Neural cell (in vitro differentiated cells): ENCODE data around the gene RBM4. TPM values are rescaled to one million over a fixed set of nuclear protein-coding genes. Genes with fewer than 3 reads are reported as not detected.
"Not testable (repeated sequence)": the region's sequence is repeated elsewhere in the genome, so short reads cannot be mapped to it uniquely, and the experiment has no call there.

Experiments
- H2AFZ ChIP-seq: fragments of 200-600, 300-800 bp; sonication (generic), shearing (Covaris generic); 2 replicates; pipeline ENCODE4 v1.6.0; 2014; ENCODE audit warnings: low read depth, mild to moderate bottlenecking, antibody characterized with exemption, low read length, moderate library complexity
- H3F3A ChIP-seq: fragments of 200-600 bp; shearing (Covaris generic); 2 replicates; pipeline ENCODE4 v1.6.1; 2016; ENCODE audit warnings: mild to moderate bottlenecking, moderate library complexity, mixed read lengths, antibody characterized with exemption, low read length; ENCODE audit not compliant: insufficient read depth, poor library complexity, severe bottlenecking
- H3K27ac ChIP-seq: fragments of 200-600, 300-800 bp; sonication (generic), shearing (Covaris generic); 2 replicates; pipeline ENCODE4 v1.5.1; 2014; ENCODE audit warnings: mild to moderate bottlenecking, low read length, moderate library complexity
- H3K27me3 ChIP-seq: fragments of 300-800, 200-600 bp; sonication (generic), shearing (Covaris generic); 2 replicates; pipeline ENCODE4 v1.6.0; 2014; ENCODE audit warnings: mild to moderate bottlenecking, low read depth, low read length, moderate library complexity; ENCODE audit not compliant: insufficient read depth
- H3K36me3 ChIP-seq: fragments of 300-800, 200-600 bp; sonication (generic), shearing (Covaris generic); 2 replicates; pipeline ENCODE4 v1.5.1; 2014; ENCODE audit warnings: mild to moderate bottlenecking, antibody characterized with exemption, low read length, moderate library complexity; ENCODE audit not compliant: insufficient read depth
- H3K4me2 ChIP-seq: fragments of 300-800, 200-600 bp; sonication (generic), shearing (Covaris generic); 2 replicates; pipeline ENCODE4 v1.6.0; 2014; ENCODE audit warnings: mild to moderate bottlenecking, low read length
- H3K4me3 ChIP-seq: fragments of 300-800, 200-600 bp; sonication (generic), shearing (Covaris generic); 2 replicates; pipeline ENCODE4 v1.5.1; 2014; ENCODE audit warnings: mild to moderate bottlenecking, low read length, moderate library complexity
- H3K79me2 ChIP-seq: fragments of 200-600 bp; shearing (Covaris generic); replicated peaks from 2 replicates; pipeline ENCODE4 v1.6.0; 2014; ENCODE audit warnings: mild to moderate bottlenecking, low read length, moderate library complexity; ENCODE audit not compliant: insufficient read depth
- H3K9ac ChIP-seq: fragments of 300-800, 200-600 bp; sonication (generic), shearing (Covaris generic); 2 replicates; pipeline ENCODE4 v1.6.1; 2016; ENCODE audit warnings: mild to moderate bottlenecking, low read length, mixed read lengths
- H3K9me2 ChIP-seq: fragments of 200-600 bp; shearing (Covaris generic); 2 replicates; pipeline ENCODE4 v1.6.1; 2016; ENCODE audit warnings: mild to moderate bottlenecking, low read length, mixed read lengths; ENCODE audit not compliant: insufficient read depth
- H3K9me3 ChIP-seq: fragments of 200-600, 300-800 bp; sonication (generic), shearing (Covaris generic); 2 replicates; pipeline ENCODE4 v1.6.1; 2016; ENCODE audit warnings: mild to moderate bottlenecking, mixed run types, low read length, moderate library complexity, mixed read lengths
- H4K20me1 ChIP-seq: fragments of 200-600 bp; shearing (Covaris generic); 2 replicates; pipeline ENCODE4 v1.6.1; 2016; ENCODE audit warnings: mild to moderate bottlenecking, mixed run types; ENCODE audit not compliant: insufficient read depth
- EP300 ChIP-seq: fragments of 450-650 bp; conservative IDR thresholded peaks from 2 replicates; pipeline ENCODE4 v1.6.1; 2014; ENCODE audit warnings: antibody characterized with exemption, mild to moderate bottlenecking, moderate library complexity; ENCODE audit not compliant: poor library complexity, severe bottlenecking
- EZH2 ChIP-seq: fragments of 200-600, 300-800 bp; shearing (Covaris generic), sonication (generic); IDR thresholded peaks from 2 replicates; pipeline ENCODE4 v1.6.1; 2014; ENCODE audit warnings: antibody characterized with exemption, low read length, borderline replicate concordance, mild to moderate bottlenecking; ENCODE audit not compliant: insufficient read depth, poor library complexity, severe bottlenecking
- MXI1 ChIP-seq: fragments of 450-650 bp; conservative IDR thresholded peaks from 2 replicates; pipeline ENCODE4 v1.6.1; 2014; ENCODE audit warnings: antibody characterized with exemption, mild to moderate bottlenecking; ENCODE audit not compliant: poor library complexity, severe bottlenecking
- RAD21 ChIP-seq: fragments of 450-650 bp; conservative IDR thresholded peaks from 2 replicates; pipeline ENCODE4 v1.6.1; 2014; ENCODE audit warnings: antibody characterized with exemption, mild to moderate bottlenecking, moderate library complexity
- SMC3 ChIP-seq: fragments of 450-650 bp; conservative IDR thresholded peaks from 2 replicates; pipeline ENCODE4 v1.6.1; 2014; ENCODE audit warnings: antibody characterized with exemption, mild to moderate bottlenecking, moderate library complexity; ENCODE audit not compliant: poor library complexity
- TAF1 ChIP-seq: IDR thresholded peaks from 2 replicates; pipeline ENCODE4 v1.6.1; 2012; ENCODE audit warnings: low read depth
- polyA plus RNA-seq: library from polyadenylated mRNA; depleted of rRNA; stranded (reverse); fragments of >200 nt; gene quantifications from 2 replicates; pipeline ENCODE4 v1.2.3, GENCODE V29; 2014
- TF ChIP-seq, protein P1 (sequence below): IDR thresholded peaks from 2 replicates; pipeline ENCODE4 v1.6.1; 2012; ENCODE audit warnings: borderline replicate concordance
- TF ChIP-seq, protein P2 (sequence below): fragments of 450-650 bp; IDR thresholded peaks from 2 replicates; pipeline ENCODE4 v1.5.1; 2014; ENCODE audit warnings: antibody characterized with exemption, mild to moderate bottlenecking, moderate library complexity; ENCODE audit not compliant: poor library complexity, severe bottlenecking

Gene RBM4
- polyA plus RNA-seq, 1 donor from 2014 or later = 456 TPM

DNA sequence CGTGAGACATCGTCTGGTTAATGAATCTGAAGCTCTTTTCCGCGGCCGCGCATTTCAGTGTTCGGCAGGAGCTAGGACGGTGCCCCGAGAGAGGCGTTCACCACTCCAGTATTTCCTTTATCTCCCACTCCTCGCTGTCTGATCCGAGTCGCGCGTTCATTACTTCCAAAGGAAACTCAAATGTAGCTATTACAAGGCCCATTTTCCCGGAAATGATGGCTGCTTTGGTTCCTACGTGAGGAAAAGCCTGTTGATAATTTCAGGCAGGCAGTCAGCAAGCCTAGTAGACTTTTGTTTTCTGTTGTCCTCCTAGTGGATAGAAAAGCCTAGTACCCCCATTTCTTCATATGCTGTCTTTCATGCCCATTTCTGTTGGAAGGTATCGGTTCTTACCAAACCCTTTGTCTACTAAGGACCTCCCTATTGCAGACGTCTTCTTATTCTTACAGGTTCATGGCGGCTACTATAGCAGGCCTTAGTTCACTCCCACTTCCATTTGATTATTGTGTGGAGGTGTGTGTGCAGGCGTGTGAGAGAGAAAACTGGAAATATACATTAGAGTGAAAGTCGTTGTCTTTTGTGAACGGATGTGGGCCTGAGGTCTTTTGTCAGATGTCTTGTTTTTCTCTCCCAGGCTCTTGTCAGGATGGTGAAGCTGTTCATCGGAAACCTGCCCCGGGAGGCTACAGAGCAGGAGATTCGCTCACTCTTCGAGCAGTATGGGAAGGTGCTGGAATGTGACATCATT, 737 bp downstream of the RBM4 start:
- Histone ChIP-seq H3K4me2 (peak overlapping the region; percentile 83), H3K9me3 (no peaks in the 10 kb centered on the region), H3K36me3 (peaks cover 17% of the 10 kb centered on the region), H3K4me3 (peak overlapping the region; percentile 75), H3K27ac (peak overlapping the region; percentile 97), H3K79me2 (peaks cover 65% of the 10 kb centered on the region), H4K20me1 (peaks cover 44% of the 10 kb centered on the region), H3F3A (peaks cover 8% of the 10 kb centered on the region), H3K9ac (peak overlapping the region; percentile 92), H3K9me2 (no peaks in the 10 kb centered on the region), H2AFZ (no peak overlapping the region), H3K27me3 (no peaks in the 10 kb centered on the region)
- TF ChIP-seq RAD21 (peak; percentile 8), EP300 (no peak), EZH2 (no peak), TAF1 (no peak), SMC3 (peak; percentile 4), MXI1 (no peak)
- TF ChIP-seq, protein P1, sequence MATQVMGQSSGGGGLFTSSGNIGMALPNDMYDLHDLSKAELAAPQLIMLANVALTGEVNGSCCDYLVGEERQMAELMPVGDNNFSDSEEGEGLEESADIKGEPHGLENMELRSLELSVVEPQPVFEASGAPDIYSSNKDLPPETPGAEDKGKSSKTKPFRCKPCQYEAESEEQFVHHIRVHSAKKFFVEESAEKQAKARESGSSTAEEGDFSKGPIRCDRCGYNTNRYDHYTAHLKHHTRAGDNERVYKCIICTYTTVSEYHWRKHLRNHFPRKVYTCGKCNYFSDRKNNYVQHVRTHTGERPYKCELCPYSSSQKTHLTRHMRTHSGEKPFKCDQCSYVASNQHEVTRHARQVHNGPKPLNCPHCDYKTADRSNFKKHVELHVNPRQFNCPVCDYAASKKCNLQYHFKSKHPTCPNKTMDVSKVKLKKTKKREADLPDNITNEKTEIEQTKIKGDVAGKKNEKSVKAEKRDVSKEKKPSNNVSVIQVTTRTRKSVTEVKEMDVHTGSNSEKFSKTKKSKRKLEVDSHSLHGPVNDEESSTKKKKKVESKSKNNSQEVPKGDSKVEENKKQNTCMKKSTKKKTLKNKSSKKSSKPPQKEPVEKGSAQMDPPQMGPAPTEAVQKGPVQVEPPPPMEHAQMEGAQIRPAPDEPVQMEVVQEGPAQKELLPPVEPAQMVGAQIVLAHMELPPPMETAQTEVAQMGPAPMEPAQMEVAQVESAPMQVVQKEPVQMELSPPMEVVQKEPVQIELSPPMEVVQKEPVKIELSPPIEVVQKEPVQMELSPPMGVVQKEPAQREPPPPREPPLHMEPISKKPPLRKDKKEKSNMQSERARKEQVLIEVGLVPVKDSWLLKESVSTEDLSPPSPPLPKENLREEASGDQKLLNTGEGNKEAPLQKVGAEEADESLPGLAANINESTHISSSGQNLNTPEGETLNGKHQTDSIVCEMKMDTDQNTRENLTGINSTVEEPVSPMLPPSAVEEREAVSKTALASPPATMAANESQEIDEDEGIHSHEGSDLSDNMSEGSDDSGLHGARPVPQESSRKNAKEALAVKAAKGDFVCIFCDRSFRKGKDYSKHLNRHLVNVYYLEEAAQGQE = no peak
- TF ChIP-seq, protein P2, sequence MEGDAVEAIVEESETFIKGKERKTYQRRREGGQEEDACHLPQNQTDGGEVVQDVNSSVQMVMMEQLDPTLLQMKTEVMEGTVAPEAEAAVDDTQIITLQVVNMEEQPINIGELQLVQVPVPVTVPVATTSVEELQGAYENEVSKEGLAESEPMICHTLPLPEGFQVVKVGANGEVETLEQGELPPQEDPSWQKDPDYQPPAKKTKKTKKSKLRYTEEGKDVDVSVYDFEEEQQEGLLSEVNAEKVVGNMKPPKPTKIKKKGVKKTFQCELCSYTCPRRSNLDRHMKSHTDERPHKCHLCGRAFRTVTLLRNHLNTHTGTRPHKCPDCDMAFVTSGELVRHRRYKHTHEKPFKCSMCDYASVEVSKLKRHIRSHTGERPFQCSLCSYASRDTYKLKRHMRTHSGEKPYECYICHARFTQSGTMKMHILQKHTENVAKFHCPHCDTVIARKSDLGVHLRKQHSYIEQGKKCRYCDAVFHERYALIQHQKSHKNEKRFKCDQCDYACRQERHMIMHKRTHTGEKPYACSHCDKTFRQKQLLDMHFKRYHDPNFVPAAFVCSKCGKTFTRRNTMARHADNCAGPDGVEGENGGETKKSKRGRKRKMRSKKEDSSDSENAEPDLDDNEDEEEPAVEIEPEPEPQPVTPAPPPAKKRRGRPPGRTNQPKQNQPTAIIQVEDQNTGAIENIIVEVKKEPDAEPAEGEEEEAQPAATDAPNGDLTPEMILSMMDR = peak; percentile 9

DNA sequence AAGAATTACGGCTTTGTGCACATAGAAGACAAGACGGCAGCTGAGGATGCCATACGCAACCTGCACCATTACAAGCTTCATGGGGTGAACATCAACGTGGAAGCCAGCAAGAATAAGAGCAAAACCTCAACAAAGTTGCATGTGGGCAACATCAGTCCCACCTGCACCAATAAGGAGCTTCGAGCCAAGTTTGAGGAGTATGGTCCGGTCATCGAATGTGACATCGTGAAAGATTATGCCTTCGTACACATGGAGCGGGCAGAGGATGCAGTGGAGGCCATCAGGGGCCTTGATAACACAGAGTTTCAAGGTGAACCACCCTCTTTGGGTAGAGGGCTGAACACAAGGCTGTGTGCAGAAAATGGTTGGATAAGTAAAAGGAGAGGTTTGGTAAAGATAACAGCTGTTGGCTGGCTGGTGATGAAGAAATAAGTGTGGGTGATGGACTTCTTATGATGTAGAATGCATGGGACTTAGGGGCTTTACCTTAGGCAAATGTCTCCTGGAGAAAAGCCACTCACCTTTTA, 1.4 kb downstream of the RBM4 start:
- Histone ChIP-seq H3K4me3 (peak overlapping the region; percentile 75), H3K79me2 (peaks cover 67% of the 10 kb centered on the region), H3K36me3 (peaks cover 20% of the 10 kb centered on the region), H4K20me1 (peaks cover 50% of the 10 kb centered on the region), H3K4me2 (peak overlapping the region; percentile 100), H3K27ac (peak overlapping the region; percentile 97), H3K9ac (peak overlapping the region; percentile 92)
- not testable (repeated sequence) for H3K9me3 ChIP-seq, H3K27me3 ChIP-seq, H2AFZ ChIP-seq, H3F3A ChIP-seq, H3K9me2 ChIP-seq
